Smooth muscle cell (in vitro differentiated cells): ENCODE data around the gene PPP2R3B. TPM values are rescaled to one million over a fixed set of nuclear protein-coding genes. Genes with fewer than 3 reads are reported as not detected.

ENCODE experiments used
- DNase-seq: peaks from one replicate; lab custom pipeline; 2025; ENCODE audit not compliant: unreplicated experiment; lab: John Stamatoyannopoulos, UW
- H2AFZ ChIP-seq: fragments of 200-600 bp; sonication (generic); 2 replicates; pipeline ENCODE4 v1.6.0; 2016; ENCODE audit warnings: antibody characterized with exemption, low read depth, mild to moderate bottlenecking
- H3F3A ChIP-seq: fragments of 200-600 bp; sonication (generic); 2 replicates; pipeline ENCODE4 v1.6.0; 2017; ENCODE audit warnings: antibody characterized with exemption, low read depth
- H3K27ac ChIP-seq: fragments of 200-600 bp; sonication (generic); 2 replicates; pipeline ENCODE4 v1.5.1; 2016; ENCODE audit warnings: low read depth, mild to moderate bottlenecking
- H3K27me3 ChIP-seq: fragments of 200-600 bp; sonication (generic); 2 replicates; pipeline ENCODE4 v1.6.1; 2016; ENCODE audit warnings: low read depth, mild to moderate bottlenecking
- H3K36me3 ChIP-seq: fragments of 200-600 bp; sonication (generic); 2 replicates; pipeline ENCODE4 v1.5.1; 2016; ENCODE audit warnings: low read depth
- H3K4me1 ChIP-seq: fragments of 200-600 bp; sonication (generic); 2 replicates; pipeline ENCODE4 v1.5.1; 2016; ENCODE audit warnings: low read depth
- H3K4me2 ChIP-seq: fragments of 200-600 bp; sonication (generic); 2 replicates; pipeline ENCODE4 v1.6.0; 2016; ENCODE audit warnings: mild to moderate bottlenecking
- H3K4me3 ChIP-seq: fragments of 200-600 bp; sonication (generic); 2 replicates; pipeline ENCODE4 v1.5.1; 2016; ENCODE audit warnings: mild to moderate bottlenecking
- H3K79me2 ChIP-seq: fragments of 200-600 bp; sonication (generic); 2 replicates; pipeline ENCODE4 v1.6.0; 2016; ENCODE audit warnings: low read depth, mild to moderate bottlenecking
- H3K9ac ChIP-seq: fragments of 200-600 bp; sonication (generic); 2 replicates; pipeline ENCODE4 v1.6.0; 2016; ENCODE audit warnings: low read depth
- H3K9me3 ChIP-seq: fragments of 200-600 bp; sonication (generic); replicated peaks from 2 replicates; pipeline ENCODE4 v1.5.1; 2016; ENCODE audit warnings: low read depth
- H4K20me1 ChIP-seq: fragments of 200-600 bp; sonication (generic); 2 replicates; pipeline ENCODE4 v1.6.0; 2016; ENCODE audit warnings: low read depth
- WGBS: methylation state at CpG from one replicate; pipeline ENCODE4 v1.1.7; 2016; ENCODE audit warnings: low lambda C conversion rate; 5-methylcytosine and 5-hydroxymethylcytosine counted together
- polyA plus RNA-seq: library from polyadenylated mRNA; unstranded; fragments of >200 nt; fragmentation: Nextera tagmentation; extraction: Ambion mirVana; gene quantifications from 2 replicates; pipeline ENCODE4 v1.2.1, GENCODE V29; 2016
- total RNA-seq: library from RNA; depleted of rRNA; stranded (reverse); fragments of >200 nt; gene quantifications from 2 replicates; pipeline ENCODE4 v1.2.3, GENCODE V29; 2014
- TF ChIP-seq, protein P1 (sequence below): fragments of 200-600 bp; sonication (generic); IDR thresholded peaks from 2 replicates; pipeline ENCODE4 v1.5.1; 2017; ENCODE audit warnings: borderline replicate concordance, mild to moderate bottlenecking, antibody characterized with exemption; ENCODE audit not compliant: insufficient read depth, poor library complexity, severe bottlenecking

Gene PPP2R3B
- total and polyA plus RNA-seq, 2 experiments from 2014 or later = 15.2 to 25.1 TPM

DNA sequence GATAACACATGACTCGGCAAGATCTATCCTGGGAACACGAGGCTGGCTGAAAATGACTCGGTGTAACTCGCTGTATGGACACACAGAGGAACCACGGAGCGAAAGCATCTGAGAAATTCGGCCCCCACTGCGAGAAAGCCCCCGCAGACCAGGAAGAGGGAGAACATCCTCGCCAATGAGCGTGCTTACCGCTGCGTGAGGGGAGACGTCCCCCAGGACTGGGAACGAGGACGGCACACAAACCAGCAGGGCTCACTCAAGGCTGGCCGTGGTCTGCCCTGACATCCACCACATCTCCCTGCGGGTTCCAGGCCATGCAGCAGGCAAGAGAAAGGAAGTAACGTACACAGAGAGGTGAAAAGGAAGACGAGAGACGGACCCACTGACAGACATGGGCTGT is 50.5 kb downstream of the PPP2R3B start:
- H4K20me1 ChIP-seq = no peaks in the 10 kb centered on the region
- H3K9ac ChIP-seq = no peak overlapping the region
- H3K4me1 ChIP-seq = peaks cover under 1% of the 10 kb centered on the region
- H2AFZ ChIP-seq = no peak overlapping the region
- no peaks in the 10 kb centered on the region for H3F3A ChIP-seq
- H3K79me2 ChIP-seq = no peaks in the 10 kb centered on the region
- no peaks in the 10 kb centered on the region for H3K27me3 ChIP-seq
- H3K9me3 ChIP-seq = no peaks in the 10 kb centered on the region
- no peaks in the 10 kb centered on the region for H3K36me3 ChIP-seq
- WGBS = 91% methylated on average over 21 of the region's 21 CpGs
- no peak overlapping the region for H3K4me2 ChIP-seq
- TF ChIP-seq, protein P1, sequence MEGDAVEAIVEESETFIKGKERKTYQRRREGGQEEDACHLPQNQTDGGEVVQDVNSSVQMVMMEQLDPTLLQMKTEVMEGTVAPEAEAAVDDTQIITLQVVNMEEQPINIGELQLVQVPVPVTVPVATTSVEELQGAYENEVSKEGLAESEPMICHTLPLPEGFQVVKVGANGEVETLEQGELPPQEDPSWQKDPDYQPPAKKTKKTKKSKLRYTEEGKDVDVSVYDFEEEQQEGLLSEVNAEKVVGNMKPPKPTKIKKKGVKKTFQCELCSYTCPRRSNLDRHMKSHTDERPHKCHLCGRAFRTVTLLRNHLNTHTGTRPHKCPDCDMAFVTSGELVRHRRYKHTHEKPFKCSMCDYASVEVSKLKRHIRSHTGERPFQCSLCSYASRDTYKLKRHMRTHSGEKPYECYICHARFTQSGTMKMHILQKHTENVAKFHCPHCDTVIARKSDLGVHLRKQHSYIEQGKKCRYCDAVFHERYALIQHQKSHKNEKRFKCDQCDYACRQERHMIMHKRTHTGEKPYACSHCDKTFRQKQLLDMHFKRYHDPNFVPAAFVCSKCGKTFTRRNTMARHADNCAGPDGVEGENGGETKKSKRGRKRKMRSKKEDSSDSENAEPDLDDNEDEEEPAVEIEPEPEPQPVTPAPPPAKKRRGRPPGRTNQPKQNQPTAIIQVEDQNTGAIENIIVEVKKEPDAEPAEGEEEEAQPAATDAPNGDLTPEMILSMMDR = no peak
- H3K4me3 ChIP-seq = no peak overlapping the region
- DNase-seq = no peak
- H3K27ac ChIP-seq = no peak overlapping the region

- H2AFZ ChIP-seq = no peak overlapping the region
- WGBS = 95% methylated on average over 17 of the region's 17 CpGs
- DNase-seq = no peak
- no peak overlapping the region for H3K27ac ChIP-seq
- H3K4me1 ChIP-seq = peaks cover 3% of the 10 kb centered on the region
- no peaks in the 10 kb centered on the region for H3K79me2 ChIP-seq
- no peaks in the 10 kb centered on the region for H3K36me3 ChIP-seq
- TF ChIP-seq, protein P1 = no peak
- no peak overlapping the region for H3K4me3 ChIP-seq
- H3K9ac ChIP-seq = no peak overlapping the region
- H3F3A ChIP-seq = no peaks in the 10 kb centered on the region
- H4K20me1 ChIP-seq = no peaks in the 10 kb centered on the region
- H3K4me2 ChIP-seq = no peak overlapping the region
- H3K27me3 ChIP-seq = no peaks in the 10 kb centered on the region
- H3K9me3 ChIP-seq = no peaks in the 10 kb centered on the region
Observed at GRCh38 chrX:335758-336155, 51.0 kb downstream of the PPP2R3B start.

- DNase-seq = no peak
- Histone ChIP-seq H3K4me1 (peaks cover 3% of the 10 kb centered on the region), H3F3A (no peaks in the 10 kb centered on the region), H4K20me1 (no peaks in the 10 kb centered on the region), H3K9ac (no peak overlapping the region), H3K4me2 (no peak overlapping the region), H3K4me3 (no peak overlapping the region), H3K27me3 (no peaks in the 10 kb centered on the region), H2AFZ (no peak overlapping the region), H3K9me3 (no peaks in the 10 kb centered on the region), H3K79me2 (no peaks in the 10 kb centered on the region), H3K27ac (no peak overlapping the region), H3K36me3 (no peaks in the 10 kb centered on the region)
- 97% methylated on average over 47 of the region's 47 CpGs for WGBS
- TF ChIP-seq, protein P1 = no peak
Observed at GRCh38 chrX:334971-335757, 51.5 kb downstream of the PPP2R3B start.

DNA sequence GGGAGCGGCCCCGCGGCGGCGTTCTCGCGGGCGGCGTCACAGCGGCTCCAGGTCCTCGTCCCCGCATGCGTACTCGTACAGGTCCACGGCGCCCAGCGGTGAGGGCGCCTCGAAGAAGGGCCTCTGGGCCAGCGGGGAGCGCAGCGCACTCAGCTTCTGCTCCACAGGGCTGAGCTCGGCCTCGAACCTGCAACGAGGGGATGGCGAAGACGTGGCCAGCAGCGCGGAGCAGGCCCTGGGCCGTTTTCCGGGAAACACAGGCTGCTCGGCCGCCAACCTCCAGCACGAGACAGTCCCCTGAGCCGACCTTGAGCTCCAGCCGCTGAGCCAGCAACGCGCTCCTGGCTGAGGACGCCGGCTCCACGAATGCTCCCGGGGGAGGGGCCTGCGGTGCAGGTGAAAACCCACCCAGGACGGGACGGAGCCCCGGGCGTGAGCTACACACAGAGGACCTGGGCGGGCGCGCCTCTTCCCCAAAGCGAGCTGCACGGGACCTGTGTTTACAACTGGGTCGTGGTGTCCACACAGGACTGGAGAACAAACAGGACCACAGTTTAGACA is 52.3 kb downstream of the PPP2R3B start:
- no peak overlapping the region for H3K4me2 ChIP-seq
- no peaks in the 10 kb centered on the region for H3F3A ChIP-seq
- H3K27me3 ChIP-seq = no peaks in the 10 kb centered on the region
- H4K20me1 ChIP-seq = no peaks in the 10 kb centered on the region
- H2AFZ ChIP-seq = no peak overlapping the region
- H3K9me3 ChIP-seq = no peaks in the 10 kb centered on the region
- TF ChIP-seq, protein P1 = no peak
- WGBS = 97% methylated on average over 45 of the region's 53 CpGs
- H3K79me2 ChIP-seq = no peaks in the 10 kb centered on the region
- H3K36me3 ChIP-seq = no peaks in the 10 kb centered on the region
- H3K4me1 ChIP-seq = peaks cover 3% of the 10 kb centered on the region
- no peak overlapping the region for H3K4me3 ChIP-seq
- H3K9ac ChIP-seq = no peak overlapping the region
- DNase-seq = no peak
- no peak overlapping the region for H3K27ac ChIP-seq
